SH-SY5Y (cell line): ENCODE measurements around the gene SAMD4B.

Experiments
- GATA2 ChIP-seq: IDR thresholded peaks from 2 replicates; pipeline ENCODE4 v1.6.1; 2011; ENCODE audit warnings: mild to moderate bottlenecking, low read depth, low read length
- GATA3 ChIP-seq: IDR thresholded peaks from 2 replicates; pipeline ENCODE4 v1.6.1; 2011; ENCODE audit warnings: low read depth, mild to moderate bottlenecking, low read length, moderate library complexity

DNA sequence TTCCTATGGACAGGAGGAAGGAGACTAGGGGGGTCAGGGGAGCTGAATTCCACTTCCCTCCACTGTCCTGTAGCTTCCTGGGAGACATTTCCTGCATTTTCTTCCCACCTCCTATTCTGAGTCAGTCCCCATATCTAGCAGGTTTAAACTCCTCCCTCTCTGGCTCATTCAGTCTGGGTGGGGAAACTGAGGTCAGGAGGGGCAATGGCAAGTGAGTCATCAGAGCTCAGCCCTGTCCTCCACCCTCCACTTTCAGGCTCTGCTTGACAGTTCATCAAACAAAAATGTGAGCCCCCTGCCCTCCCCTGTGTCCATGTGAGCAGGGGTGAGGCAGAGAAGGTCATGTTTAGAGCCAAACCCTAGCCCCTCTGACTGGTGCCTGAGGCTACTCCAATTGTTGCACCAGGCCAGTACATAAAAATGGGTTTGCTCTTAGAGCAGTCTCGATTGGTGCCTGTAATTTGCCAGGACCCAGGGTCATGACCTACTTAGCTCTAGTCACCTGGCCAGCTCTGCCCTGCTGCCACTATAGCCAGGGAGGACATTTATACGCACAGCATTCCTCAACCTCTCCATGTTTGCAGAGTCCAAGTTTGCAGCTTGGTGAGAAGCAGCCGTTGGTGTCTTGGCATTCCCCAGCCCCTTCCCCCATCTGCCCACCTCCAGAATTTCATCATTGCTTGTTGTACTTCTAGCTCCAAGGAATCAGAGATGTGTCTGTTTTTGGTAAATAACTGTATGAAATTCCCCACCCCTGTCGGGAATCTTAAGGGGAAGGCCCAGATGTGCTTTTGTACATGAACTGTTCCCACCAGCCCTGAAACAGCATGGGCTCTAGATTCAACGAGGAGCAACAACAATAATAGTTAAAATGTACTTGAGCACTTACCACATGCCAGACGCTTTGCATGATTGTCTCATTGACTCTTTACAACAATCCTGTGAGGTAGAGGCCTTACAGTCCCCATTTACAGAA lies 20.7 kb downstream of the SAMD4B start:
- no peak for TF ChIP-seq GATA2
- no peak for TF ChIP-seq GATA3
